K562 (cell line): ENCODE measurements around the gene MPHOSPH9. TPM values are rescaled to one million over a fixed set of nuclear protein-coding genes. Genes with fewer than 3 reads are reported as not detected.

ENCODE experiments used
- BCL6 ChIP-seq: fragments of 250-450 bp; sonication (Bioruptor Pico); IDR thresholded peaks from 2 replicates; pipeline ENCODE4 v1.4.0; 2020
- CGGBP1 ChIP-seq: fragments of 250-450 bp; sonication (Bioruptor Pico); IDR thresholded peaks from 2 replicates; pipeline ENCODE4 v1.9.0; 2021; ENCODE audit warnings: mild to moderate bottlenecking
- CLOCK ChIP-seq: fragments of 250-450 bp; sonication (Bioruptor Pico); IDR thresholded peaks from 2 replicates; pipeline ENCODE4 v1.4.0; 2020; ENCODE audit warnings: mild to moderate bottlenecking, moderate library complexity, borderline replicate concordance
- CREB1 ChIP-seq, 2 experiments: sonication (generic) in 1 of 2; formaldehyde crosslinking in 1 of 2; IDR thresholded peaks; 2 replicates each; pipeline versions ENCODE4 v1.6.1 to v1.8.0; 2012 to 2022; ENCODE audit warnings: inconsistent platforms in 1 of 2, mild to moderate bottlenecking in 1 of 2, missing genetic modification reagents in 1 of 2, moderate library complexity in 1 of 2
- EGR1 ChIP-seq: fragments of 450-650 bp; conservative IDR thresholded peaks from 2 replicates; pipeline ENCODE4 v1.6.1; 2017; ENCODE audit warnings: mild to moderate bottlenecking
- ELK1 ChIP-seq: sonication (generic); formaldehyde crosslinking; IDR thresholded peaks from 2 replicates; pipeline ENCODE4 v1.8.1; 2022; ENCODE audit warnings: missing genetic modification reagents
- FOXK1 ChIP-seq: sonication (generic); formaldehyde crosslinking; IDR thresholded peaks from 2 replicates; pipeline ENCODE4 v1.8.0; 2022; ENCODE audit warnings: missing genetic modification reagents, mild to moderate bottlenecking, borderline replicate concordance
- HDAC1 ChIP-seq, 2 experiments: fragments of 450-650 bp; IDR thresholded peaks; 2 replicates each; pipeline ENCODE4 v1.6.1; 2016 to 2017; ENCODE audit warnings: inconsistent platforms in 1 of 2, mild to moderate bottlenecking in 1 of 2, moderate library complexity in 1 of 2
- HLTF ChIP-seq: fragments of 450-650 bp; IDR thresholded peaks from 2 replicates; pipeline ENCODE4 v1.6.1; 2016
- KLF16 ChIP-seq: IDR thresholded peaks from 2 replicates; pipeline ENCODE4 v1.6.1; 2016; ENCODE audit warnings: antibody characterized with exemption
- MAZ ChIP-seq, 2 experiments: fragments of 450-650 bp in 1 of 2; sonication (generic) in 1 of 2; formaldehyde crosslinking; IDR thresholded peaks in 1 of 2; conservative IDR thresholded peaks in 1 of 2; 2 replicates each; pipeline versions ENCODE4 v1.4.0 to v1.5.0; 2020; ENCODE audit warnings: mild to moderate bottlenecking in 1 of 2, missing genetic modification reagents in 1 of 2
- MYBL2 ChIP-seq, 2 experiments: fragments of 450-650 bp in 1 of 2; sonication (generic) in 1 of 2; formaldehyde crosslinking in 1 of 2; IDR thresholded peaks; 2 replicates each; pipeline versions ENCODE4 v1.6.1 to v1.8.1; 2017 to 2022; ENCODE audit warnings: borderline replicate concordance in 1 of 2, inconsistent platforms in 1 of 2, low read depth in 1 of 2, mild to moderate bottlenecking in 1 of 2, missing genetic modification reagents in 1 of 2, moderate library complexity in 1 of 2
- PML ChIP-seq: IDR thresholded peaks from 2 replicates; pipeline ENCODE4 v1.6.1; 2012; ENCODE audit warnings: low read length, inconsistent platforms
- PURB ChIP-seq: sonication (generic); formaldehyde crosslinking; IDR thresholded peaks from 2 replicates; pipeline ENCODE4 v1.9.0; 2021; ENCODE audit warnings: low read depth, mild to moderate bottlenecking, missing genetic modification reagents
- RBFOX2 ChIP-seq: fragments of 200-400 bp; formaldehyde crosslinking; IDR thresholded peaks from 2 replicates; pipeline ENCODE4 v1.6.1; 2017; ENCODE audit warnings: low read depth, mild to moderate bottlenecking, low read length, moderate library complexity
- SMAD1 ChIP-seq: fragments of 150-350 bp; IDR thresholded peaks from 2 replicates; pipeline ENCODE4 v1.6.1; 2014; ENCODE audit warnings: low read length, low read depth; ENCODE audit not compliant: partially characterized antibody
- TARDBP ChIP-seq: fragments of 450-650 bp; IDR thresholded peaks from 2 replicates; pipeline ENCODE4 v1.6.1; 2016
- ZNF583 ChIP-seq: fragments of 250-450 bp; sonication (Bioruptor Pico); IDR thresholded peaks from 2 replicates; pipeline ENCODE4 v1.4.0; 2020
- ZNF592 ChIP-seq: fragments of 450-650 bp; IDR thresholded peaks from 2 replicates; pipeline ENCODE4 v1.6.1; 2017; ENCODE audit warnings: antibody characterized with exemption, mild to moderate bottlenecking
- ZNF696 ChIP-seq: fragments of 250-450 bp; sonication (Bioruptor Pico); conservative IDR thresholded peaks from 2 replicates; pipeline ENCODE4 v1.4.0; 2020; ENCODE audit warnings: mild to moderate bottlenecking, moderate library complexity
- polyA plus RNA-seq, 8 experiments: library from polyadenylated mRNA; depleted of rRNA in 4 of 8; stranded (reverse) in 5 of 8; unstranded in 3 of 8; fragments of >200 nt; fragmentation: Nextera tagmentation in 2 of 8; fragmentation: Illumina TruSeq in 1 of 8; extraction: Ambion mirVana in 2 of 8; extraction: Trizol in 1 of 8; gene quantifications; 2 replicates each; pipeline versions ENCODE4 v1.2.1 to v1.2.3, GENCODE V29; 2011 to 2014; ENCODE audit warnings: inconsistent platforms in 1 of 8, missing spikeins in 1 of 8
- total RNA-seq, 7 experiments: library from RNA; depleted of rRNA in 6 of 7; stranded (reverse); fragments of >200 nt in 6 of 7; fragmentation: Illumina TruSeq in 2 of 7; extraction: Trizol in 2 of 7; gene quantifications; 2 replicates each; pipeline versions ENCODE4 v1.2.1 to v1.2.3, GENCODE V29; 2011 to 2021; ENCODE audit warnings: low replicate concordance in 1 of 7

Gene MPHOSPH9
- total and polyA plus RNA-seq, 9 of the 15 experiments (the other 6 are each of a cell fraction or from before 2014, with no cell fraction given) = 14.2 to 103 (median 54.5) TPM

- TF ChIP-seq CLOCK (CRISPR knock-in tag) (no peak), PURB (CRISPR knock-in tag) (no peak), CGGBP1 (CRISPR knock-in tag) (no peak), FOXK1 (CRISPR knock-in tag) (peak; percentile 37; the same call in 1 of the 2 replicates), CREB1 (IDR thresholded peaks at IDR 0.05) (no peak), CREB1 (CRISPR knock-in tag; IDR thresholded peaks at IDR 0.05) (no peak), PML (no peak), ZNF696 (CRISPR knock-in tag) (no peak), HLTF (no peak), RBFOX2 (no peak), KLF16 (no peak), BCL6 (CRISPR knock-in tag) (no peak), MAZ (CRISPR knock-in tag; conservative IDR thresholded peaks at IDR 0.05 in 1 of 2, IDR thresholded peaks at IDR 0.05 in 1 of 2) (peak in 1 of 2 experiments; percentile 45; a peak in 1 of 4 replicates), SMAD1 (no peak), MYBL2 (IDR thresholded peaks at IDR 0.05; ENCODE audit: low read depth) (no peak), MYBL2 (CRISPR knock-in tag; IDR thresholded peaks at IDR 0.05; ENCODE audit: borderline replicate concordance) (no peak), ZNF583 (CRISPR knock-in tag) (no peak), ZNF592 (peak; percentile 17; the same call in 1 of the 2 replicates), ELK1 (CRISPR knock-in tag) (no peak), TARDBP (no peak), HDAC1 (IDR thresholded peaks at IDR 0.05) (no peak), EGR1 (no peak)
Observed at GRCh38 chr12:123139926-123140675, 92.8 kb downstream of the MPHOSPH9 start (continued).
